ENCODE measurements around the gene GRB7.
A peak's percentile ranks its signal among the peaks of the same experiment; 100 is the strongest.

The GRB7 gene

DNA sequence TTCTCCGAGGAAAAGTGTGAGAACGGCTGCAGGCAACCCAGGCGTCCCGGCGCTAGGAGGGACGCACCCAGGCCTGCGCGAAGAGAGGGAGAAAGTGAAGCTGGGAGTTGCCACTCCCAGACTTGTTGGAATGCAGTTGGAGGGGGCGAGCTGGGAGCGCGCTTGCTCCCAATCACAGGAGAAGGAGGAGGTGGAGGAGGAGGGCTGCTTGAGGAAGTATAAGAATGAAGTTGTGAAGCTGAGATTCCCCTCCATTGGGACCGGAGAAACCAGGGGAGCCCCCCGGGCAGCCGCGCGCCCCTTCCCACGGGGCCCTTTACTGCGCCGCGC, 38.0 kb upstream of the GRB7 start, which contains the start of gene ERBB2:
ERBB2 (plus strand) TSS at position 247 of the 330 bp plus-strand sequence. CDS start 175 bp downstream, outside the sequence.
- TF ChIP-seq SIN3A (IDR thresholded peaks at IDR 0.05; ENCODE audit: borderline replicate concordance, insufficient read depth, low read length) (no peak), POLR2AphosphoS5 (IDR thresholded peaks at IDR 0.05; ENCODE audit: low read depth, low read length) (peak; percentile 71), FOXP2 (optimal IDR thresholded peaks at IDR 0.05; ENCODE audit: borderline replicate concordance, extremely low read depth, extremely low read length, insufficient read depth) (no peak), TAF1 (IDR thresholded peaks at IDR 0.05; ENCODE audit: borderline replicate concordance, insufficient read depth, low read length) (no peak)
- TF ChIP-seq, protein P1, sequence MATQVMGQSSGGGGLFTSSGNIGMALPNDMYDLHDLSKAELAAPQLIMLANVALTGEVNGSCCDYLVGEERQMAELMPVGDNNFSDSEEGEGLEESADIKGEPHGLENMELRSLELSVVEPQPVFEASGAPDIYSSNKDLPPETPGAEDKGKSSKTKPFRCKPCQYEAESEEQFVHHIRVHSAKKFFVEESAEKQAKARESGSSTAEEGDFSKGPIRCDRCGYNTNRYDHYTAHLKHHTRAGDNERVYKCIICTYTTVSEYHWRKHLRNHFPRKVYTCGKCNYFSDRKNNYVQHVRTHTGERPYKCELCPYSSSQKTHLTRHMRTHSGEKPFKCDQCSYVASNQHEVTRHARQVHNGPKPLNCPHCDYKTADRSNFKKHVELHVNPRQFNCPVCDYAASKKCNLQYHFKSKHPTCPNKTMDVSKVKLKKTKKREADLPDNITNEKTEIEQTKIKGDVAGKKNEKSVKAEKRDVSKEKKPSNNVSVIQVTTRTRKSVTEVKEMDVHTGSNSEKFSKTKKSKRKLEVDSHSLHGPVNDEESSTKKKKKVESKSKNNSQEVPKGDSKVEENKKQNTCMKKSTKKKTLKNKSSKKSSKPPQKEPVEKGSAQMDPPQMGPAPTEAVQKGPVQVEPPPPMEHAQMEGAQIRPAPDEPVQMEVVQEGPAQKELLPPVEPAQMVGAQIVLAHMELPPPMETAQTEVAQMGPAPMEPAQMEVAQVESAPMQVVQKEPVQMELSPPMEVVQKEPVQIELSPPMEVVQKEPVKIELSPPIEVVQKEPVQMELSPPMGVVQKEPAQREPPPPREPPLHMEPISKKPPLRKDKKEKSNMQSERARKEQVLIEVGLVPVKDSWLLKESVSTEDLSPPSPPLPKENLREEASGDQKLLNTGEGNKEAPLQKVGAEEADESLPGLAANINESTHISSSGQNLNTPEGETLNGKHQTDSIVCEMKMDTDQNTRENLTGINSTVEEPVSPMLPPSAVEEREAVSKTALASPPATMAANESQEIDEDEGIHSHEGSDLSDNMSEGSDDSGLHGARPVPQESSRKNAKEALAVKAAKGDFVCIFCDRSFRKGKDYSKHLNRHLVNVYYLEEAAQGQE (IDR thresholded peaks at IDR 0.05; ENCODE audit: insufficient read depth in 1 of 2, low read depth in 2 of 2, low read length in 2 of 2), result no peak

DNA sequence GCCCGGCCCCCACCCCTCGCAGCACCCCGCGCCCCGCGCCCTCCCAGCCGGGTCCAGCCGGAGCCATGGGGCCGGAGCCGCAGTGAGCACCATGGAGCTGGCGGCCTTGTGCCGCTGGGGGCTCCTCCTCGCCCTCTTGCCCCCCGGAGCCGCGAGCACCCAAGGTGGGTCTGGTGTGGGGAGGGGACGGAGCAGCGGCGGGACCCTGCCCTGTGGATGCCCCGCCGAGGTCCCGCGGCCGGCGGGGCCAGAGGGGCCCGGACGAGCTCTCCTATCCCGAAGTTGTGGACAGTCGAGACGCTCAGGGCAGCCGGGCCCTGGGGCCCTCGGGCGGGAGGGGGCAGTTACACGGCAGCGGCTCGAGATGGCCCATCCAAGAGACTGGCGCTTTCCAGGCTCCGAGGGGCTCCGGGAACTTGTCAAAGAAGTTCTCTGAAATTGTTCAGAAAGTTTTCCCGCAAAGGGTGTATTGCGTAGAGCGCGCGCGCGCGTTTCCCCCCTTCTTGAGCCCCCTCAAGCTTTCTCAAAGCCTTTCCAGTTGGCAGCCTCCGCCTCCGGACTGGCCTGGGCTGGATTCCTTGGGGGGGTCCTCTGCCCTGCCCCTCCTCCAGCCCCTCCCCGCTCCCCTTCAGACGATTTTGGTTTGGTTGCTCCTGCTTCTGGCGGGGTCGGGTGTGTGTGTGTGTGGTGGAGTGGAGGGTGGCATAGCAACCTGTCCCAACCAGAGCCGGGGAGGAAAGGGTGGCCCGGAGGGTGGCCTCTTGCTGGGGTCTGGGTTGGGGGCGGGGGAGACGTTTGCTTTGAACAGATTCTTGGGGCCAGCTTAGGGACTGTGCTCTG, 37.4 kb upstream of the GRB7 start:
- TF ChIP-seq, protein P1 (IDR thresholded peaks at IDR 0.05; ENCODE audit: insufficient read depth in 1 of 2, low read depth in 2 of 2, low read length in 2 of 2), result no peak
- TF ChIP-seq SIN3A (IDR thresholded peaks at IDR 0.05; ENCODE audit: borderline replicate concordance, insufficient read depth, low read length) (no peak), POLR2AphosphoS5 (IDR thresholded peaks at IDR 0.05; ENCODE audit: low read depth, low read length) (no peak), FOXP2 (optimal IDR thresholded peaks at IDR 0.05; ENCODE audit: borderline replicate concordance, extremely low read depth, extremely low read length, insufficient read depth) (no peak), TAF1 (IDR thresholded peaks at IDR 0.05; ENCODE audit: borderline replicate concordance, insufficient read depth, low read length) (no peak)

DNA sequence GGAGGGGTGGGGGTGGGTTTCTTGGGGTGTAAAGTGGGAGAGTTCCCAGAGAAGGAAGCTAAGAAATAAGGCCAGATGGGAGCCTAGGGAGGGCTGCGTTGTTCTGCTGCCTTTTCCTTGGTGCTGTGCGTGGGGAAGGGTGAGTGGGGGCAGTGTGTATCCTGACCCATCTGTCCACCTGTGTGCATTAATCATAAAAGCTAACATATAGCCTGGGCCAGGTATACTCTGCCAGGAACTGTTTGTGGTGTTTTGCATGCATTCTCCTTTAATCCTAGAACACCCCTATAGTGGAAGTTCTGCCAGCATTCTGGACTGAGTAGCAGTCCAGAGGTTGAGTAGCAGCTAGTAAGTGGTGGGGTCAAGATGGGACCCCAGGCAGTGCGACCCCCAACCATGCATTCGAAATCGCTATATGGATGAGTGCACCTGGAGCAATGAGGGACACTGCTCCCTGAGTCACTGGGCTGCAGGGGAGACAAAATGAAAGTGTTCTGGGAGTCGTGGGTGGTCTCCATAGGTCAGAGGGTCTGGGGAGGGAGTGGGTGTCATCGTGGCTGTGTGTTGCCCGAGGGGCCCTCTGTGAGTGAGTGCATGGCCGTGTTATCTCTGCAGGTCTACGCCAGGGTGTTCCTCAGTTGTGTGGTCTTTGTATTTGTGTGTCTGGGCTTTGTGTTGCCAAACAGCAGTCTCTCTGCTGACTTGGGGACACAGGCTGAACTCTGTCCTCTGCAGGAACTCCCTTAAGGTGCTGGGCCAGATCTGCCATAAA, 36.5 kb upstream of the GRB7 start:
- TF ChIP-seq SIN3A (IDR thresholded peaks at IDR 0.05; ENCODE audit: borderline replicate concordance, insufficient read depth, low read length) (no peak), FOXP2 (optimal IDR thresholded peaks at IDR 0.05; ENCODE audit: borderline replicate concordance, extremely low read depth, extremely low read length, insufficient read depth) (no peak), TAF1 (IDR thresholded peaks at IDR 0.05; ENCODE audit: borderline replicate concordance, insufficient read depth, low read length) (no peak), POLR2AphosphoS5 (IDR thresholded peaks at IDR 0.05; ENCODE audit: low read depth, low read length) (no peak)
- TF ChIP-seq, protein P1 (IDR thresholded peaks at IDR 0.05; ENCODE audit: insufficient read depth in 1 of 2, low read depth in 2 of 2, low read length in 2 of 2), result no peak

GRCh38 chr17:39701784-39702422, 35.8 kb upstream of the GRB7 start:
- TF ChIP-seq FOXP2 (optimal IDR thresholded peaks at IDR 0.05; ENCODE audit: borderline replicate concordance, extremely low read depth, extremely low read length, insufficient read depth), result no peak
- TF ChIP-seq POLR2AphosphoS5 (IDR thresholded peaks at IDR 0.05; ENCODE audit: low read depth, low read length), result no peak
- no peak for TF ChIP-seq SIN3A (IDR thresholded peaks at IDR 0.05; ENCODE audit: borderline replicate concordance, insufficient read depth, low read length)
- TF ChIP-seq, protein P1 (IDR thresholded peaks at IDR 0.05; ENCODE audit: insufficient read depth in 1 of 2, low read depth in 2 of 2, low read length in 2 of 2), result no peak
- no peak for TF ChIP-seq TAF1 (IDR thresholded peaks at IDR 0.05; ENCODE audit: borderline replicate concordance, insufficient read depth, low read length)

All from PFSK-1 (cell line).